Mammary epithelial cell (primary cell): Measurements from ENCODE around the gene FOXM1.

Experiments
- EZH2 ChIP-seq: IDR thresholded peaks from 2 replicates; pipeline ENCODE4 v1.6.1; 2012; ENCODE audit warnings: low read length, inconsistent platforms, borderline replicate concordance
- TF ChIP-seq, protein P1 (sequence below), 2 donors: IDR thresholded peaks in 1 of 2; conservative IDR thresholded peaks in 1 of 2; 2 replicates each; pipeline ENCODE4 v1.5.1; 2011 to 2012; ENCODE audit warnings: inconsistent platforms in 2 of 2, low read length in 2 of 2, mild to moderate bottlenecking in 2 of 2, control low read depth in 1 of 2, low read depth in 1 of 2; ENCODE audit not compliant: insufficient read depth in 1 of 2; ENCODE audit errors: extremely low read depth in 1 of 2

DNA sequence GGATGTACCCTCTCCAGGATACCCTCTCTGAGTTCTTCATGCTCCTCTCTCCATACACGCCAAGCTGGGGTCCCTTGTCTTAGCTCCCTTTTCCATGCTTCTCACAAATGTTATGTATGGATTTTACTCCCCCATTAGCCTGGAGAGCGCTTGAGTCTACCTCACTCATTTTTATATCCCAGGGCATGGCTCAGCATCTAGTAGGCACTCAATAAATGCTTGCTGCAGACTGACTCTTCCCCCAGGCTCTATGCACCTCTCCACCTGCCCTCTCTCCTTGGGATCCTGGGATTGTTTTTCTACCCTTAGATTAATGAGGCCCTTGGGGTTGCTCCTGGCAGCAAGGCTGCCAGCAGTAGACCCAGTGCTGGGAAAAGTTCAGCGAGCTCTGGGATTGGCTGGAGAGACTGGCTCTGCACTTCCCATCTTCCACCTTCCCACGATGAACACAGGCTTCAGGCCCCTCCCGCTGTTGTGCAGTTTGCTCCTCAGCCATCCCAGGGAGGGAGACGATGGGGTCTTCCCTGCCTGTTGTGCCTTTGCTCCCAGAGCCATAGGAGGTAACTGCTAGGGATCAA is 44.3 kb downstream of the FOXM1 start:
- TF ChIP-seq, protein P1, sequence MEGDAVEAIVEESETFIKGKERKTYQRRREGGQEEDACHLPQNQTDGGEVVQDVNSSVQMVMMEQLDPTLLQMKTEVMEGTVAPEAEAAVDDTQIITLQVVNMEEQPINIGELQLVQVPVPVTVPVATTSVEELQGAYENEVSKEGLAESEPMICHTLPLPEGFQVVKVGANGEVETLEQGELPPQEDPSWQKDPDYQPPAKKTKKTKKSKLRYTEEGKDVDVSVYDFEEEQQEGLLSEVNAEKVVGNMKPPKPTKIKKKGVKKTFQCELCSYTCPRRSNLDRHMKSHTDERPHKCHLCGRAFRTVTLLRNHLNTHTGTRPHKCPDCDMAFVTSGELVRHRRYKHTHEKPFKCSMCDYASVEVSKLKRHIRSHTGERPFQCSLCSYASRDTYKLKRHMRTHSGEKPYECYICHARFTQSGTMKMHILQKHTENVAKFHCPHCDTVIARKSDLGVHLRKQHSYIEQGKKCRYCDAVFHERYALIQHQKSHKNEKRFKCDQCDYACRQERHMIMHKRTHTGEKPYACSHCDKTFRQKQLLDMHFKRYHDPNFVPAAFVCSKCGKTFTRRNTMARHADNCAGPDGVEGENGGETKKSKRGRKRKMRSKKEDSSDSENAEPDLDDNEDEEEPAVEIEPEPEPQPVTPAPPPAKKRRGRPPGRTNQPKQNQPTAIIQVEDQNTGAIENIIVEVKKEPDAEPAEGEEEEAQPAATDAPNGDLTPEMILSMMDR (conservative IDR thresholded peaks at IDR 0.05 in 1 of 2, IDR thresholded peaks at IDR 0.05 in 1 of 2; ENCODE audit: extremely low read depth in 1 of 2, insufficient read depth in 1 of 2, low read depth in 1 of 2, low read length in 2 of 2): no peak
- no peak for TF ChIP-seq EZH2
